ENCODE results near the gene RND3.

RND3 gene

GRCh38 chr2:150494234-150494945 lies 6.9 kb upstream of the RND3 start:
- DNase-seq (ENCODE audit: low read depth): no peak

- no peak for DNase-seq (ENCODE audit: low read depth)
Measured at GRCh38 chr2:150491943-150492342, 4.5 kb upstream of the RND3 start.

GRCh38 chr2:150491430-150491829 lies 4.0 kb upstream of the RND3 start:
- no peak for DNase-seq (ENCODE audit: low read depth)

- DNase-seq (ENCODE audit: low read depth): no peak
Measured at GRCh38 chr2:150490466-150490865, 3.0 kb upstream of the RND3 start.

- no peak for DNase-seq (ENCODE audit: low read depth)
Measured at GRCh38 chr2:150486539-150487484, 655 bp downstream of the RND3 start.

- DNase-seq (ENCODE audit: low read depth): peak; percentile 52
Measured at GRCh38 chr2:150485871-150486538, 1.5 kb downstream of the RND3 start.

GRCh38 chr2:150485114-150485870 lies 2.2 kb downstream of the RND3 start:
- DNase-seq (ENCODE audit: low read depth): peak; percentile 53

GRCh38 chr2:150484461-150485021 lies 2.9 kb downstream of the RND3 start:
- DNase-seq (ENCODE audit: low read depth): no peak

GRCh38 chr2:150484006-150484405 lies 3.5 kb downstream of the RND3 start:
- no peak for DNase-seq (ENCODE audit: low read depth)

GRCh38 chr2:150483532-150483931 lies 3.9 kb downstream of the RND3 start:
- DNase-seq (ENCODE audit: low read depth): no peak

- DNase-seq (ENCODE audit: low read depth): no peak
Measured at GRCh38 chr2:150482667-150483400, 4.6 kb downstream of the RND3 start.

- DNase-seq (ENCODE audit: low read depth): no peak
Measured at GRCh38 chr2:150482111-150482510, 5.4 kb downstream of the RND3 start.

GRCh38 chr2:150480971-150481830 lies 6.3 kb downstream of the RND3 start:
- no peak for DNase-seq (ENCODE audit: low read depth)

GRCh38 chr2:150480241-150480640 lies 7.2 kb downstream of the RND3 start:
- DNase-seq (ENCODE audit: low read depth): no peak

GRCh38 chr2:150479075-150479915 lies 8.2 kb downstream of the RND3 start:
- DNase-seq (ENCODE audit: low read depth): no peak

GRCh38 chr2:150478200-150478974 lies 9.1 kb downstream of the RND3 start:
- no peak for DNase-seq (ENCODE audit: low read depth)

GRCh38 chr2:150477347-150477746 lies 10.1 kb downstream of the RND3 start:
- no peak for DNase-seq (ENCODE audit: low read depth)

- DNase-seq (ENCODE audit: low read depth): no peak
Measured at GRCh38 chr2:150476809-150477302, 10.6 kb downstream of the RND3 start.

Data from fibroblast of the conjunctiva (primary cell).